Measurements from ENCODE around the gene ASCC2. TPM values are rescaled to one million over a fixed set of nuclear protein-coding genes. Genes with fewer than 3 reads are reported as not detected.

ASCC2 gene
- total and polyA plus RNA-seq, 2 experiments from 2014 or later: 30.5 to 31.3 TPM

DNA sequence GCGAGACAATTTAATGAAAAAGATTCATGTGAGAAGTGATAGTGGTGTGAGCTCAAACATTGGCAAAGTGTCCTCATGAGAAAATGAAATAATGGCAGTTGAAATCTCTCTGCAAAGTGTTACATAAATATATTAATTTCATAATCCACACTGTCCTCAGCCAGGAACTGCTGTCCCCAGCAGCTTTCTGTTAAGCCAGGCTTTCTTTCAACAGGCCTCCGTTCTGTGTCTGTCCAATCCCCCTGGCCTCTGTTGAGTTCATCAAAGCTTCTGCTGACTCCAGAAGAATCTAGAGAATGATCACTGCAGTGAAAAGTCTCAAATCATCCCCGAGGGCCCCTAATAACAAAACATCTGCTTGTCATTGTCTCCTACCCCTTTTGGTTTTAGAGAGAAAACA, 10.0 kb upstream of the ASCC2 start:
- no peak for DNase-seq (ENCODE audit: low spot score)
- H3K27ac Mint-ChIP-seq: no peak overlapping the region

More for the DNA sequence above, 10.0 kb upstream of the ASCC2 start:
- H3K36me3 Mint-ChIP-seq (ENCODE audit: low read depth): no peaks in the 10 kb centered on the region
- Histone ChIP-seq H3K4me2 (no peak overlapping the region), H3K4me3 (no peak overlapping the region), H3K79me2 (replicated peaks; ENCODE audit: insufficient read depth) (no peaks in the 10 kb centered on the region), H2AFZ (no peak overlapping the region), H4K20me1 (replicated peaks; ENCODE audit: insufficient read depth) (no peaks in the 10 kb centered on the region), H3K27ac (ENCODE audit: low read depth) (no peak overlapping the region), H3K9me2 (ENCODE audit: insufficient read depth) (no peaks in the 10 kb centered on the region), H3K27me3 (ENCODE audit: insufficient read depth) (no peaks in the 10 kb centered on the region), H3K4me1 (ENCODE audit: insufficient read depth) (no peaks in the 10 kb centered on the region), H3K36me3 (ENCODE audit: insufficient read depth) (no peaks in the 10 kb centered on the region), H3F3A (replicated peaks; ENCODE audit: low read depth) (no peaks in the 10 kb centered on the region)
- TF ChIP-seq STAT1 (IDR thresholded peaks at IDR 0.05; ENCODE audit: unreplicated experiment) (no peak), EZH2phosphoT487 (IDR thresholded peaks at IDR 0.05; ENCODE audit: unreplicated experiment) (no peak), CREB1 (CRISPR knock-in tag; IDR thresholded peaks at IDR 0.05; ENCODE audit: low read depth) (no peak), EZH2 (IDR thresholded peaks at IDR 0.05; ENCODE audit: low read depth, unreplicated experiment) (no peak), POLR2AphosphoS5 (IDR thresholded peaks at IDR 0.05; ENCODE audit: low read depth) (no peak), ZNF114 (CRISPR knock-in tag; IDR thresholded peaks at IDR 0.05) (no peak), ZNF331 (CRISPR knock-in tag; IDR thresholded peaks at IDR 0.05; ENCODE audit: low read depth) (no peak), NANOG (IDR thresholded peaks at IDR 0.05; ENCODE audit: borderline replicate concordance) (no peak), JUNB (IDR thresholded peaks at IDR 0.05; ENCODE audit: unreplicated experiment) (no peak)
- TF ChIP-seq, protein P1, sequence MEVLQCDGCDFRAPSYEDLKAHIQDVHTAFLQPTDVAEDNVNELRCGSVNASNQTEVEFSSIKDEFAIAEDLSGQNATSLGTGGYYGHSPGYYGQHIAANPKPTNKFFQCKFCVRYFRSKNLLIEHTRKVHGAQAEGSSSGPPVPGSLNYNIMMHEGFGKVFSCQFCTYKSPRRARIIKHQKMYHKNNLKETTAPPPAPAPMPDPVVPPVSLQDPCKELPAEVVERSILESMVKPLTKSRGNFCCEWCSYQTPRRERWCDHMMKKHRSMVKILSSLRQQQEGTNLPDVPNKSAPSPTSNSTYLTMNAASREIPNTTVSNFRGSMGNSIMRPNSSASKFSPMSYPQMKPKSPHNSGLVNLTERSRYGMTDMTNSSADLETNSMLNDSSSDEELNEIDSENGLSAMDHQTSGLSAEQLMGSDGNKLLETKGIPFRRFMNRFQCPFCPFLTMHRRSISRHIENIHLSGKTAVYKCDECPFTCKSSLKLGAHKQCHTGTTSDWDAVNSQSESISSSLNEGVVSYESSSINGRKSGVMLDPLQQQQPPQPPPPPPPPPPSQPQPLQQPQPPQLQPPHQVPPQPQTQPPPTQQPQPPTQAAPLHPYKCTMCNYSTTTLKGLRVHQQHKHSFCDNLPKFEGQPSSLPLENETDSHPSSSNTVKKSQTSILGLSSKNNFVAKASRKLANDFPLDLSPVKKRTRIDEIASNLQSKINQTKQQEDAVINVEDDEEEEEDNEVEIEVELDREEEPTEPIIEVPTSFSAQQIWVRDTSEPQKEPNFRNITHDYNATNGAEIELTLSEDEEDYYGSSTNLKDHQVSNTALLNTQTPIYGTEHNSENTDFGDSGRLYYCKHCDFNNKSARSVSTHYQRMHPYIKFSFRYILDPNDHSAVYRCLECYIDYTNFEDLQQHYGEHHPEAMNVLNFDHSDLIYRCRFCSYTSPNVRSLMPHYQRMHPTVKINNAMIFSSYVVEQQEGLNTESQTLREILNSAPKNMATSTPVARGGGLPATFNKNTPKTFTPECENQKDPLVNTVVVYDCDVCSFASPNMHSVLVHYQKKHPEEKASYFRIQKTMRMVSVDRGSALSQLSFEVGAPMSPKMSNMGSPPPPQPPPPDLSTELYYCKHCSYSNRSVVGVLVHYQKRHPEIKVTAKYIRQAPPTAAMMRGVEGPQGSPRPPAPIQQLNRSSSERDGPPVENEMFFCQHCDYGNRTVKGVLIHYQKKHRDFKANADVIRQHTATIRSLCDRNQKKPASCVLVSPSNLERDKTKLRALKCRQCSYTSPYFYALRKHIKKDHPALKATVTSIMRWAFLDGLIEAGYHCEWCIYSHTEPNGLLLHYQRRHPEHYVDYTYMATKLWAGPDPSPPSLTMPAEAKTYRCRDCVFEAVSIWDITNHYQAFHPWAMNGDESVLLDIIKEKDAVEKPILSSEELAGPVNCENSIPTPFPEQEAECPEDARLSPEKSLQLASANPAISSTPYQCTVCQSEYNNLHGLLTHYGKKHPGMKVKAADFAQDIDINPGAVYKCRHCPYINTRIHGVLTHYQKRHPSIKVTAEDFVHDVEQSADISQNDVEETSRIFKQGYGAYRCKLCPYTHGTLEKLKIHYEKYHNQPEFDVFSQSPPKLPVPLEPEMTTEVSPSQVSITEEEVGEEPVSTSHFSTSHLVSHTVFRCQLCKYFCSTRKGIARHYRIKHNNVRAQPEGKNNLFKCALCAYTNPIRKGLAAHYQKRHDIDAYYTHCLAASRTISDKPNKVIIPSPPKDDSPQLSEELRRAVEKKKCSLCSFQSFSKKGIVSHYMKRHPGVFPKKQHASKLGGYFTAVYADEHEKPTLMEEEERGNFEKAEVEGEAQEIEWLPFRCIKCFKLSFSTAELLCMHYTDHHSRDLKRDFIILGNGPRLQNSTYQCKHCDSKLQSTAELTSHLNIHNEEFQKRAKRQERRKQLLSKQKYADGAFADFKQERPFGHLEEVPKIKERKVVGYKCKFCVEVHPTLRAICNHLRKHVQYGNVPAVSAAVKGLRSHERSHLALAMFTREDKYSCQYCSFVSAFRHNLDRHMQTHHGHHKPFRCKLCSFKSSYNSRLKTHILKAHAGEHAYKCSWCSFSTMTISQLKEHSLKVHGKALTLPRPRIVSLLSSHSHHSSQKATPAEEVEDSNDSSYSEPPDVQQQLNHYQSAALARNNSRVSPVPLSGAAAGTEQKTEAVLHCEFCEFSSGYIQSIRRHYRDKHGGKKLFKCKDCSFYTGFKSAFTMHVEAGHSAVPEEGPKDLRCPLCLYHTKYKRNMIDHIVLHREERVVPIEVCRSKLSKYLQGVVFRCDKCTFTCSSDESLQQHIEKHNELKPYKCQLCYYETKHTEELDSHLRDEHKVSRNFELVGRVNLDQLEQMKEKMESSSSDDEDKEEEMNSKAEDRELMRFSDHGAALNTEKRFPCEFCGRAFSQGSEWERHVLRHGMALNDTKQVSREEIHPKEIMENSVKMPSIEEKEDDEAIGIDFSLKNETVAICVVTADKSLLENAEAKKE (CRISPR knock-in tag; IDR thresholded peaks at IDR 0.05): no peak
- TF ChIP-seq, protein P2, sequence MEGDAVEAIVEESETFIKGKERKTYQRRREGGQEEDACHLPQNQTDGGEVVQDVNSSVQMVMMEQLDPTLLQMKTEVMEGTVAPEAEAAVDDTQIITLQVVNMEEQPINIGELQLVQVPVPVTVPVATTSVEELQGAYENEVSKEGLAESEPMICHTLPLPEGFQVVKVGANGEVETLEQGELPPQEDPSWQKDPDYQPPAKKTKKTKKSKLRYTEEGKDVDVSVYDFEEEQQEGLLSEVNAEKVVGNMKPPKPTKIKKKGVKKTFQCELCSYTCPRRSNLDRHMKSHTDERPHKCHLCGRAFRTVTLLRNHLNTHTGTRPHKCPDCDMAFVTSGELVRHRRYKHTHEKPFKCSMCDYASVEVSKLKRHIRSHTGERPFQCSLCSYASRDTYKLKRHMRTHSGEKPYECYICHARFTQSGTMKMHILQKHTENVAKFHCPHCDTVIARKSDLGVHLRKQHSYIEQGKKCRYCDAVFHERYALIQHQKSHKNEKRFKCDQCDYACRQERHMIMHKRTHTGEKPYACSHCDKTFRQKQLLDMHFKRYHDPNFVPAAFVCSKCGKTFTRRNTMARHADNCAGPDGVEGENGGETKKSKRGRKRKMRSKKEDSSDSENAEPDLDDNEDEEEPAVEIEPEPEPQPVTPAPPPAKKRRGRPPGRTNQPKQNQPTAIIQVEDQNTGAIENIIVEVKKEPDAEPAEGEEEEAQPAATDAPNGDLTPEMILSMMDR (conservative IDR thresholded peaks at IDR 0.05; ENCODE audit: low read depth in 2 of 2): no peak
- TF ChIP-seq, protein P3, sequence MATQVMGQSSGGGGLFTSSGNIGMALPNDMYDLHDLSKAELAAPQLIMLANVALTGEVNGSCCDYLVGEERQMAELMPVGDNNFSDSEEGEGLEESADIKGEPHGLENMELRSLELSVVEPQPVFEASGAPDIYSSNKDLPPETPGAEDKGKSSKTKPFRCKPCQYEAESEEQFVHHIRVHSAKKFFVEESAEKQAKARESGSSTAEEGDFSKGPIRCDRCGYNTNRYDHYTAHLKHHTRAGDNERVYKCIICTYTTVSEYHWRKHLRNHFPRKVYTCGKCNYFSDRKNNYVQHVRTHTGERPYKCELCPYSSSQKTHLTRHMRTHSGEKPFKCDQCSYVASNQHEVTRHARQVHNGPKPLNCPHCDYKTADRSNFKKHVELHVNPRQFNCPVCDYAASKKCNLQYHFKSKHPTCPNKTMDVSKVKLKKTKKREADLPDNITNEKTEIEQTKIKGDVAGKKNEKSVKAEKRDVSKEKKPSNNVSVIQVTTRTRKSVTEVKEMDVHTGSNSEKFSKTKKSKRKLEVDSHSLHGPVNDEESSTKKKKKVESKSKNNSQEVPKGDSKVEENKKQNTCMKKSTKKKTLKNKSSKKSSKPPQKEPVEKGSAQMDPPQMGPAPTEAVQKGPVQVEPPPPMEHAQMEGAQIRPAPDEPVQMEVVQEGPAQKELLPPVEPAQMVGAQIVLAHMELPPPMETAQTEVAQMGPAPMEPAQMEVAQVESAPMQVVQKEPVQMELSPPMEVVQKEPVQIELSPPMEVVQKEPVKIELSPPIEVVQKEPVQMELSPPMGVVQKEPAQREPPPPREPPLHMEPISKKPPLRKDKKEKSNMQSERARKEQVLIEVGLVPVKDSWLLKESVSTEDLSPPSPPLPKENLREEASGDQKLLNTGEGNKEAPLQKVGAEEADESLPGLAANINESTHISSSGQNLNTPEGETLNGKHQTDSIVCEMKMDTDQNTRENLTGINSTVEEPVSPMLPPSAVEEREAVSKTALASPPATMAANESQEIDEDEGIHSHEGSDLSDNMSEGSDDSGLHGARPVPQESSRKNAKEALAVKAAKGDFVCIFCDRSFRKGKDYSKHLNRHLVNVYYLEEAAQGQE (IDR thresholded peaks at IDR 0.05; ENCODE audit: unreplicated experiment): no peak
- TF ChIP-seq, protein P4, sequence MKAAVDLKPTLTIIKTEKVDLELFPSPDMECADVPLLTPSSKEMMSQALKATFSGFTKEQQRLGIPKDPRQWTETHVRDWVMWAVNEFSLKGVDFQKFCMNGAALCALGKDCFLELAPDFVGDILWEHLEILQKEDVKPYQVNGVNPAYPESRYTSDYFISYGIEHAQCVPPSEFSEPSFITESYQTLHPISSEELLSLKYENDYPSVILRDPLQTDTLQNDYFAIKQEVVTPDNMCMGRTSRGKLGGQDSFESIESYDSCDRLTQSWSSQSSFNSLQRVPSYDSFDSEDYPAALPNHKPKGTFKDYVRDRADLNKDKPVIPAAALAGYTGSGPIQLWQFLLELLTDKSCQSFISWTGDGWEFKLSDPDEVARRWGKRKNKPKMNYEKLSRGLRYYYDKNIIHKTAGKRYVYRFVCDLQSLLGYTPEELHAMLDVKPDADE (IDR thresholded peaks at IDR 0.05): no peak
- peaks cover 7% of the 10 kb centered on the region; the same call in 1 of the 3 replicates for H3K9me3 Mint-ChIP-seq
- ATAC-seq: no peak
- no peaks in the 10 kb centered on the region for H3K27me3 Mint-ChIP-seq (ENCODE audit: insufficient read depth, low read depth, poor library complexity)
- H3K4me3 Mint-ChIP-seq: no peak overlapping the region
- H3K4me1 Mint-ChIP-seq: no peaks in the 10 kb centered on the region
